ENCODE measurements around the gene CFHR5. TPM values are rescaled to one million over a fixed set of nuclear protein-coding genes. Genes with fewer than 3 reads are reported as not detected.
A peak's percentile ranks its signal among the peaks of the same experiment; 100 is the strongest.
"Not testable (repeated sequence)": the region's sequence is repeated elsewhere in the genome, so short reads cannot be mapped to it uniquely, and the experiment has no call there.

CFHR5 gene
- total and polyA plus RNA-seq, 2 of the 13 experiments (the other 11 are each of a cell fraction or from before 2014, with no cell fraction given), result not detected

DNA sequence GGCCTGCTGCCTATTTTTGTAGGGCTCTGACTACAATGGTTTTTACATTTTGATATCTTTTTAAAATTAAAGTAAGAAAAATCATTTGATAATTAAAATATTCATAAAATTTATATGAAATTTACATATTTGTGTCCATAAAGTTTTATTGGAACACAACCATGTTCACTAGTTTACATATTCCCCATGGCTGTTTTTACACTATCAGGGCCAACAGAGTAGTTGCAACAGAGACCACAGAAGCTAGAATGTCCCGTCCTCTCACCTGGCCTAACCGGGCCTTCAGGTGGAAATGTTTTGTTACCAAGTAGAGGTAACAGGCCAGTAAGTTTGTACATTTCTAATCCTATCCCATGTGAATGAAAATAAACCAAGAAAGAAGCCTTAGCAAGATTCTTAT lies 44.5 kb upstream of the CFHR5 start:
- H3K4me3 ChIP-seq (replicated peaks in 1 of 3; ENCODE audit: insufficient read depth in 1 of 3, low read depth in 2 of 3, low read length in 3 of 3); CTCF ChIA-PET (ENCODE audit: low intra/inter-chr PET ratio, low total read pairs); POLR2A ChIA-PET; H3K4me2 ChIP-seq (ENCODE audit: low read depth, low read length); H3K36me3 ChIP-seq (replicated peaks in 1 of 2; ENCODE audit: control insufficient read depth in 1 of 2, insufficient read depth in 2 of 2, low read length in 2 of 2); FAIRE-seq; H3K9ac ChIP-seq (ENCODE audit: insufficient read depth, low read depth, low read length); H2AFZ ChIP-seq (ENCODE audit: low read length); H3K4me1 ChIP-seq (ENCODE audit: insufficient read depth, low read length); intact Hi-C loops (cut with micrococcal nuclease; ENCODE audit: unreplicated experiment); DNase-seq (ENCODE audit: low spot score); BruUV-seq (replicated peaks); H4K20me1 ChIP-seq (ENCODE audit: insufficient read depth, low read length); H3K79me2 ChIP-seq (ENCODE audit: insufficient read depth, low read length); ATAC-seq; H3K9me3 ChIP-seq (ENCODE audit: low read length); in situ Hi-C loops (cut with HindIII; ENCODE audit: extremely low pct_ligation_motif_present, low pct_unique_long_range_greater_than_20kb); H3K27me3 ChIP-seq (ENCODE audit: control insufficient read depth in 1 of 2, insufficient read depth in 2 of 2, low read length in 2 of 2); H3K27ac ChIP-seq (ENCODE audit: extremely low read length, insufficient read depth, low read length): not testable (repeated sequence)
- WGBS (ENCODE audit: low lambda C conversion rate), result 9% methylated on average over 2 of the region's 2 CpGs

DNA sequence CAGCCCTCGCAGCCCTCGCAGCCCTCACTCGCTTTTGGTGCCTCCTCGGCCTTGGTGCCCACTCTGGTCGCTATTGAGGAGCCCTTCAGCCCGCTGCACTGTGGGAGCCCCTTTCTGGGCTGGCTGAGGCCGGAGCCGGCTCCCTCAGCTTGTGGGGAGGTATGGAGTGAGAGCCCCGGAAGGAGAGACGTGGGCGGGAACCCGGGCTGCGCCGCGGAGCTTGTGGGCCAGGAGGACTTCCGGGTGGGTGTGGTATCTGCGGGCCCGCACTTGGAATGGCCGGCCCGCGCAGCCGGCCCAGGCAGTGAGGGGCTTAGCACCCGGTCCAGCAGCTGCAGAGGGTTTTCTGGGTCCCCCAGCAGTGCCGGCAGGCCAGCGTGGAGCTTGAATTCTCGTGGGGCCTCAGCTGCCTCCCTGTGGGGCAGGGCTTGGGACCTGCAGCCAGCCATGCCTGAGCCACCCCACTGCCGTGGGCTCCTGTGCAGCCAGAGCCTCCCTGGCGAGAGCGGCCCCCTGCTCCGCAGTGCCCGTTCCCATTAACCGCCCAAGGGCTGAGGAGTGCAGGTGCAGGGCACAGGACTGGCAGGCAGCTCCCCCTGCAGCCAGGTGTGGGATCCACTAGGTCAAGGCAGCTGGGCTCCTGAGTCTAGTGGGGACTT lies 43.7 kb upstream of the CFHR5 start:
- ChIA-PET CTCF (ENCODE audit: low intra/inter-chr PET ratio, low total read pairs) (no interaction called here), POLR2A (no interaction called here)
- no peak for DNase-seq (ENCODE audit: low spot score)
- Histone ChIP-seq H3K4me2 (ENCODE audit: low read depth, low read length) (no peak overlapping the region), H3K9me3 (ENCODE audit: low read length) (no peaks in the 10 kb centered on the region), H3K79me2 (ENCODE audit: insufficient read depth, low read length) (no peaks in the 10 kb centered on the region), H2AFZ (ENCODE audit: low read length) (no peak overlapping the region), H3K9ac (ENCODE audit: insufficient read depth, low read depth, low read length) (no peak overlapping the region), H4K20me1 (ENCODE audit: insufficient read depth, low read length) (no peaks in the 10 kb centered on the region), H3K36me3 (replicated peaks in 1 of 2; ENCODE audit: control insufficient read depth in 1 of 2, insufficient read depth in 2 of 2, low read length in 2 of 2) (no peaks in the 10 kb centered on the region), H3K27me3 (ENCODE audit: control insufficient read depth in 1 of 2, insufficient read depth in 2 of 2, low read length in 2 of 2) (no peaks in the 10 kb centered on the region), H3K27ac (ENCODE audit: extremely low read length, insufficient read depth, low read length) (no peak overlapping the region), H3K4me1 (ENCODE audit: insufficient read depth, low read length) (no peaks in the 10 kb centered on the region), H3K4me3 (replicated peaks in 1 of 3; ENCODE audit: insufficient read depth in 1 of 3, low read depth in 2 of 3, low read length in 3 of 3) (no peak overlapping the region)
- WGBS (ENCODE audit: low lambda C conversion rate), result 55% methylated on average over 6 of the region's 32 CpGs
- intact Hi-C loops (cut with micrococcal nuclease; ENCODE audit: unreplicated experiment), result no loop called here
- FAIRE-seq, result no peak
- peak; percentile 58; the same call in 2 of the 3 replicates for ATAC-seq
- no TSS peak for BruUV-seq (replicated peaks)
- in situ Hi-C loops (cut with HindIII; ENCODE audit: extremely low pct_ligation_motif_present, low pct_unique_long_range_greater_than_20kb), result no loop called here
- TF ChIP-seq STAG1 (CRISPR knock-in tag; IDR thresholded peaks at IDR 0.05) (peak; percentile 24), SRSF9 (IDR thresholded peaks at IDR 0.05; ENCODE audit: borderline replicate concordance, insufficient read depth, low read depth, low read length, poor library complexity, severe bottlenecking) (no peak)

Data from HepG2 (cell line).